Activated naive CD4-positive, alpha-beta T cell treated with anti-CD3 and anti-CD28 coated beads, Interleukin-2, amount 50 U/mL, for 72 hours (primary cell): ENCODE results near the gene LGALS7B. TPM values are rescaled to one million over a fixed set of nuclear protein-coding genes. Genes with fewer than 3 reads are reported as not detected.

Experiments used
- total RNA-seq, 2 donors: library from RNA; stranded (reverse); gene quantifications; one replicate each; pipeline ENCODE4 v1.2.3, GENCODE V29; 2022

Gene LGALS7B
- total RNA-seq, 2 donors from 2014 or later = not detected

Other genes with a start within 250 kb of the LGALS7B start
- gene MAP4K1, start 171.2 kb upstream of the LGALS7B start, total RNA-seq = 100 to 1,000 TPM; 225 to 247 TPM
- gene EIF3K, start 170.0 kb upstream of the LGALS7B start, total RNA-seq = 100 to 1,000 TPM; 282 to 299 TPM
- gene ACTN4, start 141.6 kb upstream of the LGALS7B start, total RNA-seq = 100 to 1,000 TPM; 181 to 204 TPM
- 1 to 10 TPM; 1.6 to 9.0 TPM for gene CAPN12, start 44.7 kb upstream of the LGALS7B start, total RNA-seq
- not detected for gene LGALS7, start 15.7 kb upstream of the LGALS7B start, total RNA-seq
- gene LGALS4, start 23.7 kb downstream of the LGALS7B start, total RNA-seq = under 1 TPM; 0.59 to 0.66 TPM
- 100 to 1,000 TPM; 129 to 170 TPM for gene ECH1, start 42.6 kb downstream of the LGALS7B start, total RNA-seq
- 100 to 1,000 TPM; 658 to 720 TPM for gene HNRNPL, start 60.8 kb downstream of the LGALS7B start, total RNA-seq
- gene RINL, start 89.1 kb downstream of the LGALS7B start, total RNA-seq = 100 to 1,000 TPM; 105 to 137 TPM
- gene SIRT2, start 110.4 kb downstream of the LGALS7B start, total RNA-seq = 10 to 100 TPM; 31.5 to 46.0 TPM
- gene NFKBIB, start 110.8 kb downstream of the LGALS7B start, total RNA-seq = 10 to 100 TPM; 41.9 to 71.9 TPM
- 1 to 10 TPM in 1 of 2 donors, under 1 TPM in 1; 0.59 to 1.4 TPM for gene CCER2, start 123.0 kb downstream of the LGALS7B start, total RNA-seq
- 10 to 100 TPM; 35.9 to 59.1 TPM for gene SARS2, start 141.6 kb downstream of the LGALS7B start, total RNA-seq
- gene MRPS12, start 141.7 kb downstream of the LGALS7B start, total RNA-seq = 10 to 100 TPM; 54.1 to 93.0 TPM
- under 1 TPM in 1 of 2 donors, not detected in 1; 0.10 TPM for gene FBXO17, start 186.5 kb downstream of the LGALS7B start, total RNA-seq
- gene FBXO27, start 243.3 kb downstream of the LGALS7B start, total RNA-seq = under 1 TPM in 1 of 2 donors, not detected in 1; 0.35 TPM